BJ (cell line): ENCODE results near the gene CACYBP. TPM values are rescaled to one million over a fixed set of nuclear protein-coding genes. Genes with fewer than 3 reads are reported as not detected.

Experiments
- CTCF ChIA-PET: fragments of 350-600 bp; formaldehyde crosslinking; extraction: SDS; loops from one replicate; lab custom pipeline; 2021; ENCODE audit warnings: antibody characterized with exemption, inconsistent platforms; lab: Yijun Ruan, JAX
- POLR2A ChIA-PET: fragments of 300-600 bp; sonication (Branson Sonifier 250); formaldehyde crosslinking; extraction: SDS; loops from one replicate; lab custom pipeline; 2021; ENCODE audit warnings: antibody characterized with exemption; lab: Charles Lee
- DNase-seq: peaks from one replicate; pipeline ENCODE4 v3.0.0-alpha.2; 2011; ENCODE audit warnings: low read depth
- H3K27me3 ChIP-seq: 2 replicates; pipeline ENCODE4 v1.6.0; 2011; ENCODE audit warnings: low read length; ENCODE audit not compliant: control insufficient read depth, insufficient read depth
- H3K36me3 ChIP-seq: 2 replicates; pipeline ENCODE4 v1.5.1; 2011; ENCODE audit warnings: low read length; ENCODE audit not compliant: control insufficient read depth, insufficient read depth
- H3K4me3 ChIP-seq: 2 replicates; pipeline ENCODE4 v1.5.1; 2011; ENCODE audit warnings: low read depth, mild to moderate bottlenecking, control low read depth, low read length
- CTCF ChIP-seq: IDR thresholded peaks from 2 replicates; pipeline ENCODE4 v1.5.1; 2011; ENCODE audit warnings: low read depth, mild to moderate bottlenecking, control low read depth, inconsistent platforms, low read length, moderate library complexity; ENCODE audit not compliant: insufficient read depth
- polyA plus RNA-seq: library from polyadenylated mRNA; depleted of rRNA; stranded (reverse); fragments of >200 nt; gene quantifications from 2 replicates; pipeline ENCODE4 v1.2.3, GENCODE V29; 2011

The CACYBP gene
- polyA plus RNA-seq, 1 experiment: 20.5 TPM

- no peak overlapping the region for H3K4me3 ChIP-seq
- no peaks in the 10 kb centered on the region for H3K36me3 ChIP-seq
- ChIA-PET POLR2A (no interaction called here), CTCF (interaction anchor here (0.8 kb wide), 2 partner anchors 11 to 226 kb away, joined by 3 to 4 read pairs; no protein-coding TSS in a partner anchor)
- TF ChIP-seq CTCF: no peak
- no peak for DNase-seq
- no peaks in the 10 kb centered on the region for H3K27me3 ChIP-seq
Measured at GRCh38 chr1:174997041-174997440, 2.7 kb upstream of the CACYBP start.

- H3K4me3 ChIP-seq: peak overlapping the region; percentile 94
- CTCF ChIA-PET: interaction anchor here (0.6 to 1.9 kb wide), 18 partner anchors 9 to 234 kb away, joined by 3 to 10 read pairs (median 3); no protein-coding TSS in a partner anchor
- DNase-seq: no peak
- H3K36me3 ChIP-seq: no peaks in the 10 kb centered on the region
- TF ChIP-seq CTCF: peak; percentile 76
- POLR2A ChIA-PET: interaction anchor here (1.0 to 1.3 kb wide), 2 partner anchors 24 to 209 kb away, joined by 3 to 5 read pairs; partner anchors contain the start of gene MRPS14
- no peaks in the 10 kb centered on the region for H3K27me3 ChIP-seq
Measured at GRCh38 chr1:174998569-174999215, 1.1 kb upstream of the CACYBP start.

- CTCF ChIA-PET: interaction anchor here (0.6 to 1.9 kb wide), 20 partner anchors 10 to 245 kb away, joined by 3 to 10 read pairs (median 3); partner anchors contain the start of gene MRPS14
Measured at GRCh38 chr1:174999216-174999935, 371 bp upstream of the CACYBP start.

GRCh38 chr1:175000697-175001187 lies 995 bp downstream of the CACYBP start:
- no peak for DNase-seq
- peak overlapping the region; percentile 94 for H3K4me3 ChIP-seq
- no peaks in the 10 kb centered on the region for H3K36me3 ChIP-seq
- POLR2A ChIA-PET: no interaction called here
- TF ChIP-seq CTCF: no peak
- CTCF ChIA-PET: interaction anchor here (1.1 kb wide), 1 partner anchor 14 kb away, joined by 4 read pairs; no protein-coding TSS in a partner anchor
- H3K27me3 ChIP-seq: no peaks in the 10 kb centered on the region

More at GRCh38 chr1:174999216-174999935, 371 bp upstream of the CACYBP start:
- Histone ChIP-seq H3K36me3 (no peaks in the 10 kb centered on the region), H3K4me3 (peak overlapping the region; percentile 94), H3K27me3 (no peaks in the 10 kb centered on the region)
- peak; percentile 99 for DNase-seq
- TF ChIP-seq CTCF: no peak
- POLR2A ChIA-PET: interaction anchor here (0.7 to 1.3 kb wide), 3 partner anchors 11 to 210 kb away, joined by 3 to 5 read pairs (median 3); partner anchors contain the start of gene MRPS14
